ENCODE data around the gene CD22.

CD22 gene

GRCh38 chr19:35314858-35315470 lies 14.0 kb upstream of the CD22 start:
- no peaks in the 10 kb centered on the region for H3K9me3 Mint-ChIP-seq
- CTCF ChIA-PET: no interaction called here
- H3K4me3 Mint-ChIP-seq: no peak overlapping the region
- peaks cover 15% of the 10 kb centered on the region for H3K4me1 Mint-ChIP-seq
- no peak for DNase-seq
- H3K27me3 Mint-ChIP-seq: peaks cover 50% of the 10 kb centered on the region
- no peak overlapping the region for H3K27ac Mint-ChIP-seq
- H3K36me3 Mint-ChIP-seq: no peaks in the 10 kb centered on the region

- no peak for DNase-seq
- H3K36me3 Mint-ChIP-seq: no peaks in the 10 kb centered on the region
- peaks cover 54% of the 10 kb centered on the region for H3K27me3 Mint-ChIP-seq
- peaks cover 11% of the 10 kb centered on the region for H3K4me1 Mint-ChIP-seq
- H3K4me3 Mint-ChIP-seq: no peak overlapping the region
- no peaks in the 10 kb centered on the region for H3K9me3 Mint-ChIP-seq
- H3K27ac Mint-ChIP-seq: no peak overlapping the region
- CTCF ChIA-PET: no interaction called here
These were observed 13.1 kb upstream of the CD22 start for GRCh38 chr19:35315883-35316282.

DNA sequence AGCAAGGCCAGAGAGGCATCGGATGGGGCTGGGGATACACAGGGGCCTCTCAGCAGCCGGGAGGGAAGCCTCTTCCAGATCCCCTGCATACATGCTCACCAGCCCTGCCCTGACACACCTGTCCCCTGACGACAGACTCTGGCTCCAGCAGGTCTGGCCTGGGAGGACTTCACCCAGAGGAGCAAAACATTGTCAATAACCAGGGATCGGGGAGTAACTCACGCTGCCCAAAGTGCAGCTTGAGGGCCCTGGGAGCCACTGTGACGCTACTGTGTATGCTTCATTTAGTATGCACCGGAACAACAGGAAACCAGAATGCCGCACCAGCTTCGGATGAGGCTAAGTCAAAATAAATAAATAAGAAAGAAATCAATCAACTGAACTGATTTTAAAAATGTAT lies 12.4 kb upstream of the CD22 start:
- H3K27ac Mint-ChIP-seq: no peak overlapping the region

GRCh38 chr19:35317464-35318043 lies 11.4 kb upstream of the CD22 start:
- Mint-ChIP-seq H3K9me3 (no peaks in the 10 kb centered on the region), H3K27ac (no peak overlapping the region), H3K4me1 (peaks cover 11% of the 10 kb centered on the region), H3K36me3 (no peaks in the 10 kb centered on the region), H3K27me3 (peaks cover 47% of the 10 kb centered on the region), H3K4me3 (no peak overlapping the region)
- CTCF ChIA-PET: no interaction called here
- DNase-seq: no peak

More for the DNA sequence above, 12.4 kb upstream of the CD22 start:
- Mint-ChIP-seq H3K27me3 (peaks cover 51% of the 10 kb centered on the region), H3K9me3 (no peaks in the 10 kb centered on the region), H3K36me3 (no peaks in the 10 kb centered on the region), H3K4me3 (no peak overlapping the region), H3K4me1 (peaks cover 11% of the 10 kb centered on the region)
- DNase-seq: no peak
- CTCF ChIA-PET: no interaction called here

GRCh38 chr19:35318679-35319448 lies 10.1 kb upstream of the CD22 start:
- CTCF ChIA-PET: no interaction called here
- H3K4me1 Mint-ChIP-seq: peaks cover 11% of the 10 kb centered on the region
- no peaks in the 10 kb centered on the region for H3K9me3 Mint-ChIP-seq
- no peaks in the 10 kb centered on the region for H3K36me3 Mint-ChIP-seq
- H3K4me3 Mint-ChIP-seq: no peak overlapping the region
- peak overlapping the region; percentile 16 for H3K27ac Mint-ChIP-seq
- peak; percentile 26 for DNase-seq
- peaks cover 33% of the 10 kb centered on the region for H3K27me3 Mint-ChIP-seq

DNA sequence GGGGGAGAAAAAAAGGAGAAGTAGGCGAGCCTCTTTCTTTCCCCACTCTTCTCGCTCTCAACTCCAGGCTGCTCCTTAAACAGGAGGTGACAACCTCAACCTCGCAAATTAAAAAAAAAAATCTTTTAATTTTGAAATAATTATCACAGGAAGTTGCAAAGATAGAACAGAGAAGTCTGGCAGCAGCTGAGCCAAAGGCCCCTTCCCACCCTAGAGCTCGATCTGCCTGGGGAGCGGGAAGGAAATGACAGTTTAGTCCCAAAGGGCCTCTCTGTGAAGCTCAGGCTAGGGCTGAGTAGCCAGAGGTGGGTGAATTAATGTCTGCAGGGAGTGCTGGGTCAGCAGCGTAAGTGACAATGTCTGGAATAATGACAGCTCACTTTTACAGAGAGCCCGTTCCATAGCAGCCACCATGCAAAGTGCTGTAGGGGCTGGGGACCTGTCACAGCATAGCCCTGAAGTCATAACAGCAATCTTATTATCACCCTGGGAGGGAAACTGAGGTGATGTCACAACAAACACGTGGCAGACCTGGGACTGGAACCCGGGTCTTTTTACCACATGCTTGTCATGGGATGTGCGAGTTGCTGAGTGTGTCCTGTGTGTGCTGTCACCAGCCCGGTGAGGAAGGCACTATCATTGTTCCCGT lies 8.8 kb upstream of the CD22 start:
- H3K27me3 Mint-ChIP-seq: peaks cover 26% of the 10 kb centered on the region
- DNase-seq: no peak
- no peak overlapping the region for H3K4me3 Mint-ChIP-seq
- CTCF ChIA-PET: interaction anchor here (0.7 kb wide), 1 partner anchor 13 kb away, joined by 3 read pairs; no protein-coding TSS in a partner anchor
- no peak overlapping the region for H3K27ac Mint-ChIP-seq
- H3K4me1 Mint-ChIP-seq: peaks cover 11% of the 10 kb centered on the region
- H3K9me3 Mint-ChIP-seq: no peaks in the 10 kb centered on the region
- no peaks in the 10 kb centered on the region for H3K36me3 Mint-ChIP-seq

- no peak overlapping the region for H3K27ac Mint-ChIP-seq
- H3K27me3 Mint-ChIP-seq: peaks cover 23% of the 10 kb centered on the region
- no peaks in the 10 kb centered on the region for H3K36me3 Mint-ChIP-seq
- H3K4me3 Mint-ChIP-seq: no peak overlapping the region
- no peaks in the 10 kb centered on the region for H3K9me3 Mint-ChIP-seq
- H3K4me1 Mint-ChIP-seq: peaks cover 11% of the 10 kb centered on the region
- no peak for DNase-seq
- CTCF ChIA-PET: interaction anchor here (0.6 kb wide), 1 partner anchor 15 kb away, joined by 3 read pairs; no protein-coding TSS in a partner anchor
These were observed 7.7 kb upstream of the CD22 start for GRCh38 chr19:35321291-35321690.

- Mint-ChIP-seq H3K27me3 (peaks cover 29% of the 10 kb centered on the region), H3K27ac (no peak overlapping the region), H3K36me3 (no peaks in the 10 kb centered on the region), H3K4me3 (no peak overlapping the region), H3K9me3 (no peaks in the 10 kb centered on the region), H3K4me1 (peaks cover 11% of the 10 kb centered on the region)
- DNase-seq: no peak
- CTCF ChIA-PET: no interaction called here
These were observed 7.0 kb upstream of the CD22 start for GRCh38 chr19:35322014-35322413.

- Mint-ChIP-seq H3K36me3 (no peaks in the 10 kb centered on the region), H3K4me1 (peaks cover 2% of the 10 kb centered on the region), H3K27me3 (peaks cover 31% of the 10 kb centered on the region), H3K4me3 (no peak overlapping the region), H3K27ac (no peak overlapping the region), H3K9me3 (no peaks in the 10 kb centered on the region)
- CTCF ChIA-PET: interaction anchor here (0.6 kb wide), 1 partner anchor 77 kb away, joined by 6 read pairs; no protein-coding TSS in a partner anchor
- DNase-seq: no peak
These were observed 1.3 kb upstream of the CD22 start for GRCh38 chr19:35327642-35328041.

DNA sequence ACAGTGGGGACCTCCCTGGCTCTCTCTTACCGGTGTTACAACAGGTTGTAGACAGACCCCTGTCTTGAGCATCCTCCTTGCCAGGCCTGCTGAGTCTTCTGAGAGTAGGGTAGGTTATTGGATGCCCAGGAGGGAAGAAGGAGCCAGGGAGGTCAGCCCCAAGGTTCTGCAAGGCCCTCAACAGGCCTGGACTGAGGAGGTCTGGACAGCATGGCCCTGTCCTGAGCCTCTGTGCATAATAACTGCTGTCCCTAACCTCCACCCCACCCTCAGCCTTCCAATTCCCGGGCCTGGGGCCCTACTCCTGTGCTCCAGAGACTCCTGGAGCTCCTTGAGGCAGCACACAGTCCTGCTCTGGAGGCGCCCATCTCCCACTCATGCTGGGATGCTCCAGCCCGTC lies 336 bp downstream of the CD22 start:
- Mint-ChIP-seq H3K27ac (no peak overlapping the region), H3K4me1 (peaks cover 10% of the 10 kb centered on the region), H3K9me3 (no peaks in the 10 kb centered on the region), H3K27me3 (peaks cover 37% of the 10 kb centered on the region), H3K4me3 (no peak overlapping the region), H3K36me3 (no peaks in the 10 kb centered on the region)
- DNase-seq: no peak
- CTCF ChIA-PET: no interaction called here

GRCh38 chr19:35330475-35330874 lies 1.5 kb downstream of the CD22 start:
- Mint-ChIP-seq H3K4me1 (peaks cover 10% of the 10 kb centered on the region), H3K36me3 (no peaks in the 10 kb centered on the region), H3K27me3 (peaks cover 37% of the 10 kb centered on the region), H3K9me3 (no peaks in the 10 kb centered on the region), H3K4me3 (no peak overlapping the region), H3K27ac (no peak overlapping the region)
- no peak for DNase-seq
- CTCF ChIA-PET: no interaction called here

DNA sequence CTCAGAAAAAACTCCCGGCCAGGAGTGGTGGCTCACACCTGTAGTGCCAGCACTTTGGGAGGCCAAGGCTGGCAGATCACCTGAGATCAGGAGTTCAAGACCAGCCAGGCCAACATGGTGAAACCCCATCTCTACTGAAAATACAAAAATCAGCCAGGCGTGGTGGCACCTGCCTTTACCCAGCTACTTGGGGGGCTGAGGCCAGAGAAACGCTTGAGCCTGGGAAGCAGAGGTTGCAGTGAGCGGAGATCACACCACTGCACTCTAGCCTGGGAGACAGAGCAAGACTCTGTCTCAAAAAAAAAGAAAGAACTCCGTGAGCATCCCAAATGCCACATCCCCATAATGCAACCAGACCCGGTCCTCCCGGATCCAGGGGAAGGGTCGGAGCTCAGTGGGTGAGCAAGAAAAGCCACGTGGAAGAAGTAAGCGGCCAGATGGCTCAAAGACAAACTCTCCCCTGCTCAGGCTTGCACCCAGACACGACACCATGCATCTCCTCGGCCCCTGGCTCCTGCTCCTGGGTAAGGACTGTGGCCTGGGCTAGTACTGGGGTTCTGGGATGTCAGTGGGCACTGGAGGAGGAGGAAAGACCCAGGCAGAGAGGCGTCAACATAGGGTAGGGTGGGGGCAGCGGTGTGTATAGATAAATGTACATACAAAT lies 2.7 kb downstream of the CD22 start:
- Mint-ChIP-seq H3K9me3 (no peaks in the 10 kb centered on the region), H3K36me3 (no peaks in the 10 kb centered on the region), H3K27ac (no peak overlapping the region), H3K4me3 (no peak overlapping the region), H3K4me1 (peaks cover 10% of the 10 kb centered on the region), H3K27me3 (peaks cover 39% of the 10 kb centered on the region)
- CTCF ChIA-PET: no interaction called here
- DNase-seq: no peak

DNA sequence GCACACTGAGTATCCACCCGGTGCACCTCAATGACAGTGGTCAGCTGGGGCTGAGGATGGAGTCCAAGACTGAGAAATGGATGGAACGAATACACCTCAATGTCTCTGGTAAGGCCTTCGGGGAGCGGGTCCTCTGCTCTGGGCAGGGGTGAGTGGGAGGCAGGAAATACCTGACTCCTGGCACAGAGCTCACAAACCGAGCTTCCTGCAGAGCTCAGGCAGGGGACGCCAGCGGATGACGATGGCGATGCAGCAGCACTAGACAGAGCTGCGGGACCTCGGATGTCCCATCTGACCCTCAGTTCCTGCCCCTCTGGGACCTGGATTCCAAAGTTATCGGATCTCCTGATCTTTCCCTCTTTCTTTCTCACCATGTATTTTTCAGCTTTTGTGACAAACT lies 3.8 kb downstream of the CD22 start:
- Mint-ChIP-seq H3K4me3 (no peak overlapping the region), H3K27me3 (peaks cover 39% of the 10 kb centered on the region)

More for the DNA sequence above, 3.8 kb downstream of the CD22 start:
- peak; percentile 50 for DNase-seq
- no peaks in the 10 kb centered on the region for H3K36me3 Mint-ChIP-seq
- H3K4me1 Mint-ChIP-seq: peaks cover 10% of the 10 kb centered on the region
- CTCF ChIA-PET: interaction anchor here (0.5 to 2.2 kb wide), 5 partner anchors 10 to 192 kb away, joined by 3 to 9 read pairs (median 5); no protein-coding TSS in a partner anchor
- no peaks in the 10 kb centered on the region for H3K9me3 Mint-ChIP-seq
- no peak overlapping the region for H3K27ac Mint-ChIP-seq

All from activated naive CD4-positive, alpha-beta T cell treated with anti-CD3 and anti-CD28 coated beads, Interleukin-2, amount 10 ng/mL, durations not matched to agents 7 days and 5 days (primary cell).